HG03558 (cell line): ENCODE measurements around the gene SDK1.

Source experiments
- ATAC-seq: cut with Tn5 transposase; IDR thresholded peaks from one replicate; pipeline ENCODE4 v1.9.1; 2021; ENCODE audit warnings: moderate number of reproducible peaks; ENCODE audit not compliant: unreplicated experiment; ENCODE audit errors: extremely low read depth

The SDK1 gene

DNA sequence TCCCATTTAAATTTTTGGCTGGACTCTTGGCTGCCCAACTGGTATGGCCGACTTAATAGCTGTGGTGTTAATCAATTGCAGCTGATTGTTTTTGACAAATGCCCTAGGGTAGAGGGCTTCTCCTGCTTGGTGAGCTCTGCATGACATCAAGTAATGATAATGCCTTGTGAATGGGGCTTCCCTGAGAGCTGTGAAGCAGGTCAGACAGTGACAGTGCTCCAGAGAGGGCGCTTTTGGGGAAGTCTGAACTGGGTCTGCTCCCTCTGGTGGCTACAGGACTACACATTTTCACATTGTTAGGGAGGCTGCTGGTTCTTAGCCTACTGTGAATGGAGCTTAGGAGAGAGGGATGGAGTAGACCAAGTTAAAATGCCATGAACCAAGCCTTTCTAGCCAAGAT, 98.8 kb downstream of the SDK1 start:
- no peak for ATAC-seq

DNA sequence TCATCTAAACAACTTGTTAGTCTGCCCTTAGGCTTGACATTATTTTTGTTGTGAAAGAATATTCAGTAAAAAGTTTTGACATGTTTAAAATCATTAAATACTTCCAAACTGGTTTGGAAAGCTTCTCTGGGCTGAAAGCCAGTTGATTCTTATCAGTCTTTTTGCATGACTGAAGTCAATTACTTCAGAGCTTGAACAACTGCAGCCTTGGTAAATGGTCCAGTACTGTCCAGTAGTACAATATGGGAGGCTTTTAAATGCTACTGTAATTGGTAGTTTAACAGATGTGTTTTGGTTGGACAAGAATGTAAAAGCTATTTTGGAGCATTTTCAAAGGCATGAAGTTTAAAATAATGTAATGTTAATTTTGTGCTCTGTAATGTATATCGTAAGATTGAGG, 103.4 kb downstream of the SDK1 start:
- ATAC-seq, result no peak

GRCh38 chr7:3408814-3409595, 108.0 kb downstream of the SDK1 start:
- no peak for ATAC-seq

DNA sequence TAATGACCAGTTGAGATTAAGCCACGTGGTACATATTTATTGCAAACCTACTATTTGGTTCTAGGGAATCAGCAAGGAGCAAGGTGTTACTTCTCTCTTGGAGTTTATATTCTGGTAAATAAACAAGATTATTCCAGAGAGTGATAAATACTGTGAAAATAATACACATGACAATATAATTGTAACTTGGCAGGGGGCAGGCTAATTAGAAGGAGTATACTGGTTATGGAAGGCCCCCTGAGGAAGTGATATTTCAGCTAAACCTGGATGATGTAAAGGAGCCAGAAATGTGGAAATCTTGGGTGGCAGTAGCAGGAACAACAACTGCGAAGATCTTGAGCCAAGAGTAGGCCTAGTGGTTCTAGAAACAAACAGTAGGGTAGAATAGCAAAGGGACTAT, 111.8 kb downstream of the SDK1 start:
- ATAC-seq, result no peak

DNA sequence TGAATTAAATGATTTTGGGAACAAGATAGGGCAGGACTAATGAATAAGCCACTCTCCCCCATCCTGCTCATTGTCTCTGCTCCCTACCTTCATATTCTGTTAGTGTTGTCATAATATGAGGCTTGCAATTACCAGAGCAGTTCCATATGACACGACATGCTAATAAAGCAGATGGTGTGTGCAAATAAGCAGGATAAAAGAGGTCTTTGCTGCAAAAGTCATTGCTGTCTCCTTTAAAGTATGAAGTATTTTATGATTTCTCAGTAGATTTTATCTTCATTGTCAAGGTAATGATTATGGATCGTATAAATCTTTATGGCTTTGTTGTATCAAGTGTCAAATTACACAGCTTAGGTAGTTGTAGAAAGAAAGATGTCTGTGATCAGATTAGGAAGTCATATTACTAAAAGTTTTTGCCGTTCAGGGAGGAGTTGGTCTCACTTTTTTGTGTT, 114.8 kb downstream of the SDK1 start:
- no peak for ATAC-seq

DNA sequence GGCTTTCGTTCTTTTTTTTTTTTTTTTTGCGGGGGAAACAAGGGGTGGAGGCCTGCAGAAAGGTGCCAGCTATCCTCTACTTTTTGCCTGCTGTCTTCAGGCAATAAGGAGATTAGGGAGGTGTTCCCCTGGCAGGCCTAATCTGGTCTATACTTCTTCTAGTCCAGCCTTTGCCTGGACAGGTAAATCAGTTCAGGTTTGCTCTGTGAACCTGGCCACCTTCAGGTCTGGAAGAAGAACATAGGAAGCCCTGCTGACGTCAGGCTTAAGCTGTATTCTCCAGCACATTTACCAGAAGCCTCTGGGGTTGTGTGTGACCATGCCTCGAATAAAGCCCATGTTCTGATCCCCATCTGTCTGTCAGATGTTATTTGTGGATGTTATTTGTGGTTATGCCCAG, 115.4 kb downstream of the SDK1 start:
- no peak for ATAC-seq

GRCh38 chr7:3425087-3425486, 124.0 kb downstream of the SDK1 start:
- ATAC-seq, result no peak

DNA sequence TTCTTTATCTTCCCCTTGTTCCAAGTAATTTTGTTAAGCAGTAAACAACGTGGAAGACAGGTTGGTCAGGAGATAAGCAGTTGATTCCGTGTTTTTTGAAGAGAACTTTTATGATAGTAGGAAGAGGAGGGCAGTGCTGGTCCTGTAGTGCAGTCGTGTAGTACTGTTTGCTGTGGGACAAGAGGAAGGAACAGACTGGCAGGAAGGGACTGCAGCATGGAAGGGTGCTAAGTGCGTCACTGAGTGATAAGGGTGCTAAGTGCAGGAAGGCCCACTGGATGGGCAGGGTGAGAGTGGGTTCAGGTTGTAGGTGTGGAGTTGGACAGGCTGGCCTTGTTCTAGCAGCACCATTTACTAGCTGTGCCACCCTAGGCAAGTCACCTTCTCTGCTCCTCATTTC, 125.0 kb downstream of the SDK1 start:
- ATAC-seq, result no peak

- no peak for ATAC-seq
These were observed 126.9 kb downstream of the SDK1 start for GRCh38 chr7:3427957-3428356.

GRCh38 chr7:3429981-3430380, 128.9 kb downstream of the SDK1 start:
- ATAC-seq, result no peak

- no peak for ATAC-seq
These were observed 129.5 kb downstream of the SDK1 start for GRCh38 chr7:3430588-3430987.

- no peak for ATAC-seq
These were observed 130.3 kb downstream of the SDK1 start for GRCh38 chr7:3431306-3431705.

DNA sequence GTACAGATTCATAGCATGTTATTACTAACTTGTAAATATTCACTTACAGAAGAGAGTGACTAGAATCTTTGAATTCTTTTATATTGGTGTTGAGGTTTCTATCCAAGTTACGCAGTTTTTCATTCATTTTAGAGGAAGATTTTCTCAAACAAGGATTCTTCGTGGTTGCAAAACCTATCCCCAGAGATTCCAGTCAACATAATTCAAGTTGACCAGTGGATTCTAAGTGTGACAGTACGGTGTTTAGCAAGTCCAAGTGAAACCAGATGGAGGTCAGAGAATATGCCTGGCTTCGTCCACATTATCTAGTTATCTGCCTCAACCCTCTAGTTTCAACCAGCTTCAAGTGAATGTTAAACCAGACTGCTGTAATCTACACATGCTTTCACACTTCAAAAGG, 131.9 kb downstream of the SDK1 start:
- ATAC-seq, result no peak

DNA sequence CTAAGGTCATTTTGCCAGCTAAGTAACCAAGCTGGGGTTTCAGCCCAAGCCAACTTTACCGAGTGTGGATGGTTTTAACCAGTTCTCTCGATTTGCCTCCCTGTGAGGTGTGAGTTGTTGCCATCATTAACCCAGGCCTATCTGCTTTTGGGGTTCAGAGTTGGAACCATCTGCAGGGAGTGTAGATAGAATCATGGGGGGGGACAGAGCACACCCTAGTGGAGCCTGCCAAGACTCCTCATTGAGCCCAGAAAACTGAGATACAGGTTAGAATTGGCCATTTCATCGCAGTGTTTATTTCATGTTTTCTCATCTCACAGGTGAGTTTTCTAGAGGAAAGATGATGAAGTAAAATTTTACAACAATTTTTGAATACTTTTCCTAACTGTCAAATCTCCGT, 133.6 kb downstream of the SDK1 start:
- no peak for ATAC-seq

DNA sequence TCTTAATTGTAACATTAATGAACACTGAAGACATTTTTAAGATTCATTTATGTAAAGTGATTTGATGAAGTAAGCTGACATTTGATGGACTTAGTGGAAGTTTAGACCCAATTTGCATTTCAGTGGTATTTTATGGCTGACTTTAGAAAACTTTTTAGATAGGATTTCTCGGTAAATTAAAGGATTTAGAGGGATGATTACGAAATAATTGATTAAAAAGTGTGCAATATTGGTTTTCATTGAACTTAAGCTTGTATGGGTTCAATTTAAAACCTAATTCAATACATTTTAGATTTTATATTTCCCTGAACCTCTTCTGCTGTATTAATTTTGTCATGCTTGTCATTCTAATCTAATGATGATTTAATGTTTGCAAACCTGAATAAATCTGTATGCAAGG, 135.1 kb downstream of the SDK1 start:
- no peak for ATAC-seq

GRCh38 chr7:3436746-3437145, 135.7 kb downstream of the SDK1 start:
- ATAC-seq, result no peak

- ATAC-seq, result no peak
These were observed 136.4 kb downstream of the SDK1 start for GRCh38 chr7:3437467-3437866.

DNA sequence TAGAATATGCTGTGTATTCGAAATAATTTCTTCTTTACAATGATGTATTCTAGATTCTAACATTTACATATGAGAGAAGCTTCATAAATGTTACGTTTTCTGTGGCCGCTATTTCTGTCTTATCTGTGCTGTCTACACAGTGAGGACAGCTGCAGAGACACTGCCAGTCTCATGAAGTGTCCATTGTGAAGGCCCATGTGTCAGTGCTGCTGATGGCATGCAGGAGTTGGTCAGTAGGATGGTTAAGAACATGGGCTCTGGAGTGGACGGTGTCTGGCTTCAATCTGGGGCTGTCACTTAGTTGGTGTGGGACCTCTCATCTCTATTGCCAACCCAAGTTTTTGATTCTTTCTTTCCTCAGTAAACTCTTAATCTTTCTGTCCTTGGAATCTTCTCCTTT, 137.3 kb downstream of the SDK1 start:
- no peak for ATAC-seq

- ATAC-seq, result no peak
These were observed 138.4 kb downstream of the SDK1 start for GRCh38 chr7:3439333-3440030.

DNA sequence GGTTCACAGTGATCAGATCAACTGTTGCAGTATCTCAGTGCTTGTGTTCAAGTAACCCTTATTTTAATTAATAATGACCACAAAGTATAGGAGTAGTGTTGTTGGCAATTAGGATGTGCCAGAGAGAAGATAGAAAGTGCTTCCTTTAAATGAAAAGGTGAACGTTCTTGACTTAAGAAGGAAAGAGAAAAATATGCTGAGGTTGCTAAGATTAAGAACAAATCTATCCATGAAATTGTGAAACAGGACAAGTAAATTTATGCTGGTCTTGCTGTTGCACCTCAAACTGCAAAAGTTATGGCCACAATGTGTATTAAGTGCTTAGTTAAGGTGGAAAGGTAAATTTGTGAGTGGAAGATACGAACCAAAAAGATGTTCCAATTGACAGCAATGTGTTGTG, 139.5 kb downstream of the SDK1 start:
- no peak for ATAC-seq

GRCh38 chr7:3443716-3444115, 142.7 kb downstream of the SDK1 start:
- ATAC-seq, result no peak

GRCh38 chr7:3446786-3447185, 145.7 kb downstream of the SDK1 start:
- ATAC-seq, result no peak
